Thyroid gland (tissue), 4 donors: Measurements from ENCODE around the gene EHMT1. TPM values are rescaled to one million over a fixed set of nuclear protein-coding genes. Genes with fewer than 3 reads are reported as not detected.

Experiments
- DNase-seq, 2 donors: peaks; one replicate each; pipeline ENCODE4 v3.0.0-alpha.2; 2019
- H3K27ac ChIP-seq, 3 donors: fragments of 200-600 bp; sonication (generic); 1 replicate in 2 of 3; 2 replicates in 1 of 3; pipeline ENCODE4 v1.5.1; 2016 to 2019; ENCODE audit warnings: mild to moderate bottlenecking in 1 of 3, moderate library complexity in 1 of 3
- H3K27me3 ChIP-seq: fragments of 200-600 bp; sonication (generic); one replicate; pipeline ENCODE4 v1.5.1; 2019
- H3K36me3 ChIP-seq, 2 donors: fragments of 200-600 bp; sonication (generic); one replicate each; pipeline ENCODE4 v1.5.1; 2016 to 2019
- H3K4me1 ChIP-seq, 2 donors: fragments of 200-600 bp; sonication (generic); one replicate each; pipeline ENCODE4 v1.5.1; 2017 to 2019
- H3K4me3 ChIP-seq, 3 donors: fragments of 200-600 bp; sonication (generic); replicated peaks in 1 of 3; 1 replicate in 2 of 3; 2 replicates in 1 of 3; pipeline ENCODE4 v1.5.1; 2016; ENCODE audit warnings: mild to moderate bottlenecking in 1 of 3
- H3K9me3 ChIP-seq: fragments of 200-600 bp; sonication (generic); one replicate; pipeline ENCODE4 v1.5.1; 2017
- POLR2A ChIP-seq, 2 donors: fragments of 450-650 bp; IDR thresholded peaks; one replicate each; pipeline ENCODE4 v1.6.1; 2017; ENCODE audit warnings: antibody characterized with exemption in 2 of 2, mild to moderate bottlenecking in 2 of 2, moderate library complexity in 1 of 2
- WGBS, 2 donors: methylation state at CpG; one replicate each; pipeline ENCODE4 v1.1.5; 2017; 5-methylcytosine and 5-hydroxymethylcytosine counted together
- intact Hi-C: fragments of 100-400 bp; cut with DNase I; formaldehyde crosslinking; loops from one replicate; pipeline ENCODE4 v1.15.1; 2023
- total RNA-seq, 4 donors: library from RNA; depleted of rRNA; stranded (reverse); fragments of >200 nt; gene quantifications; one replicate each; pipeline ENCODE4 v1.2.3, GENCODE V29; 2016
- TF ChIP-seq, protein P1 (sequence below), 6 experiments: fragments of 200-600 bp in 3 of 6; fragments of 450-650 bp in 3 of 6; sonication (generic) in 3 of 6; IDR thresholded peaks; one replicate each; pipeline ENCODE4 v1.5.1; 2016 to 2019; ENCODE audit warnings: antibody characterized with exemption in 6 of 6, mild to moderate bottlenecking in 2 of 6, inconsistent platforms in 1 of 6, moderate library complexity in 1 of 6

EHMT1 gene
- total RNA-seq, 4 donors from 2014 or later = 56.8 to 99.5 (median 94.4) TPM

- intact Hi-C loops = no loop called here
- Histone ChIP-seq H3K36me3 (peaks cover 3 to 8% of the 10 kb centered on the region in 2 donors), H3K9me3 (no peaks in the 10 kb centered on the region), H3K4me3 (no peak overlapping the region), H3K27ac (no peak overlapping the region), H3K27me3 (no peaks in the 10 kb centered on the region), H3K4me1 (peaks cover 13 to 19% of the 10 kb centered on the region in 2 donors)
- WGBS, 2 donors = 91 to 93% methylated on average over 13 to 21 of the region's 23 CpGs
- DNase-seq = no peak
- TF ChIP-seq, protein P1, sequence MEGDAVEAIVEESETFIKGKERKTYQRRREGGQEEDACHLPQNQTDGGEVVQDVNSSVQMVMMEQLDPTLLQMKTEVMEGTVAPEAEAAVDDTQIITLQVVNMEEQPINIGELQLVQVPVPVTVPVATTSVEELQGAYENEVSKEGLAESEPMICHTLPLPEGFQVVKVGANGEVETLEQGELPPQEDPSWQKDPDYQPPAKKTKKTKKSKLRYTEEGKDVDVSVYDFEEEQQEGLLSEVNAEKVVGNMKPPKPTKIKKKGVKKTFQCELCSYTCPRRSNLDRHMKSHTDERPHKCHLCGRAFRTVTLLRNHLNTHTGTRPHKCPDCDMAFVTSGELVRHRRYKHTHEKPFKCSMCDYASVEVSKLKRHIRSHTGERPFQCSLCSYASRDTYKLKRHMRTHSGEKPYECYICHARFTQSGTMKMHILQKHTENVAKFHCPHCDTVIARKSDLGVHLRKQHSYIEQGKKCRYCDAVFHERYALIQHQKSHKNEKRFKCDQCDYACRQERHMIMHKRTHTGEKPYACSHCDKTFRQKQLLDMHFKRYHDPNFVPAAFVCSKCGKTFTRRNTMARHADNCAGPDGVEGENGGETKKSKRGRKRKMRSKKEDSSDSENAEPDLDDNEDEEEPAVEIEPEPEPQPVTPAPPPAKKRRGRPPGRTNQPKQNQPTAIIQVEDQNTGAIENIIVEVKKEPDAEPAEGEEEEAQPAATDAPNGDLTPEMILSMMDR (IDR thresholded peaks at IDR 0.05) = no peak
- no peak for TF ChIP-seq POLR2A (IDR thresholded peaks at IDR 0.05)
Observed at GRCh38 chr9:137580209-137580953, 38.4 kb upstream of the EHMT1 start.

- H3K4me3 ChIP-seq = no peak overlapping the region
- WGBS, 2 donors = 94 to 96% methylated on average over 4 of the region's 4 CpGs
- peaks cover 13 to 19% of the 10 kb centered on the region in 2 donors for H3K4me1 ChIP-seq
- H3K9me3 ChIP-seq = no peaks in the 10 kb centered on the region
- H3K27me3 ChIP-seq = no peaks in the 10 kb centered on the region
- no peak for DNase-seq
- no peak overlapping the region for H3K27ac ChIP-seq
- TF ChIP-seq POLR2A (IDR thresholded peaks at IDR 0.05) = no peak
- TF ChIP-seq, protein P1 (IDR thresholded peaks at IDR 0.05) = no peak
- intact Hi-C loops = no loop called here
- H3K36me3 ChIP-seq = peaks cover 0 to 2% of the 10 kb centered on the region in 2 donors
Observed at GRCh38 chr9:137580954-137581322, 37.9 kb upstream of the EHMT1 start.

- Histone ChIP-seq H3K27ac (no peak overlapping the region), H3K27me3 (no peaks in the 10 kb centered on the region), H3K9me3 (no peaks in the 10 kb centered on the region), H3K4me1 (peaks cover 13 to 17% of the 10 kb centered on the region in 2 donors), H3K36me3 (peaks cover 0 to 3% of the 10 kb centered on the region in 2 donors), H3K4me3 (no peak overlapping the region)
- intact Hi-C loops = no loop called here
- TF ChIP-seq, protein P1 (IDR thresholded peaks at IDR 0.05) = no peak
- no peak for TF ChIP-seq POLR2A (IDR thresholded peaks at IDR 0.05)
- WGBS, 2 donors = 88 to 92% methylated on average over 13 to 21 of the region's 22 CpGs
- no peak for DNase-seq
Observed at GRCh38 chr9:137581361-137582285, 37.2 kb upstream of the EHMT1 start.

GRCh38 chr9:137582286-137582860 is 36.4 kb upstream of the EHMT1 start:
- H3K36me3 ChIP-seq = peaks cover 4 to 8% of the 10 kb centered on the region in 2 donors
- no peak for TF ChIP-seq POLR2A (IDR thresholded peaks at IDR 0.05)
- TF ChIP-seq, protein P1 (IDR thresholded peaks at IDR 0.05) = no peak
- 86 to 88% methylated on average over 13 to 16 of the region's 20 CpGs for WGBS, 2 donors
- H3K27me3 ChIP-seq = no peaks in the 10 kb centered on the region
- H3K27ac ChIP-seq = no peak overlapping the region
- DNase-seq = peak in 1 of 2 donors; percentile 15
- no peaks in the 10 kb centered on the region for H3K9me3 ChIP-seq
- intact Hi-C loops = no loop called here
- H3K4me1 ChIP-seq = peaks cover 12 to 13% of the 10 kb centered on the region in 2 donors
- H3K4me3 ChIP-seq = no peak overlapping the region
